ENCODE data around the gene CLNK.

The CLNK gene

GRCh38 chr4:10684631-10685030 lies at the start of gene CLNK:
TSS of gene CLNK (minus strand) at chr4:10684768. CDS start at chr4:10667869, 16,899 bp downstream.
- no peak for DNase-seq

- no peak for DNase-seq
These were observed 49.0 kb upstream of the CLNK start for GRCh38 chr4:10733481-10734062.

- no peak for DNase-seq
These were observed 48.4 kb upstream of the CLNK start for GRCh38 chr4:10732914-10733415.

- no peak for DNase-seq
These were observed 47.8 kb upstream of the CLNK start for GRCh38 chr4:10732235-10732913.

- no peak for DNase-seq
These were observed 47.1 kb upstream of the CLNK start for GRCh38 chr4:10731690-10732089.

GRCh38 chr4:10731162-10731561 lies 46.6 kb upstream of the CLNK start:
- DNase-seq: no peak

- DNase-seq: no peak
These were observed 46.0 kb upstream of the CLNK start for GRCh38 chr4:10730590-10730989.

GRCh38 chr4:10730019-10730418 lies 45.5 kb upstream of the CLNK start:
- no peak for DNase-seq

- DNase-seq: no peak
These were observed 44.8 kb upstream of the CLNK start for GRCh38 chr4:10729366-10729765.

GRCh38 chr4:10728016-10728415 lies 43.4 kb upstream of the CLNK start:
- DNase-seq: no peak

GRCh38 chr4:10727140-10727880 lies 42.7 kb upstream of the CLNK start:
- no peak for DNase-seq

GRCh38 chr4:10722957-10723356 lies 38.4 kb upstream of the CLNK start:
- no peak for DNase-seq

- DNase-seq: no peak
These were observed 37.0 kb upstream of the CLNK start for GRCh38 chr4:10721616-10722015.

- DNase-seq: no peak
These were observed 31.6 kb upstream of the CLNK start for GRCh38 chr4:10716163-10716562.

GRCh38 chr4:10715696-10716095 lies 31.1 kb upstream of the CLNK start:
- peak; percentile 21 for DNase-seq

GRCh38 chr4:10715135-10715534 lies 30.6 kb upstream of the CLNK start:
- no peak for DNase-seq

- no peak for DNase-seq
These were observed 29.0 kb upstream of the CLNK start for GRCh38 chr4:10713591-10713990.

GRCh38 chr4:10706236-10706635 lies 21.7 kb upstream of the CLNK start:
- no peak for DNase-seq

- DNase-seq: no peak
These were observed 19.9 kb upstream of the CLNK start for GRCh38 chr4:10704430-10704810.

GRCh38 chr4:10703766-10704429 lies 19.3 kb upstream of the CLNK start:
- DNase-seq: no peak

- DNase-seq: no peak
These were observed 18.6 kb upstream of the CLNK start for GRCh38 chr4:10703156-10703555.

- no peak for DNase-seq
These were observed 17.3 kb upstream of the CLNK start for GRCh38 chr4:10701702-10702460.

GRCh38 chr4:10701161-10701560 lies 16.6 kb upstream of the CLNK start:
- no peak for DNase-seq

Measured in NCI-H82 (cell line).